SK-N-SH (cell line): ENCODE results near the gene HPN.

Source experiments
- EP300 ChIP-seq, 2 experiments: IDR thresholded peaks; 2 replicates each; pipeline versions ENCODE4 v1.4.0 to v1.6.1; 2012; ENCODE audit warnings: borderline replicate concordance in 1 of 2, low read depth in 1 of 2, low read length in 1 of 2
- FOSL2 ChIP-seq: IDR thresholded peaks from 2 replicates; pipeline ENCODE4 v1.4.0; 2012; ENCODE audit warnings: low read depth, mild to moderate bottlenecking, moderate library complexity, borderline replicate concordance
- NFIC ChIP-seq: IDR thresholded peaks from 2 replicates; pipeline ENCODE4 v1.4.0; 2012; ENCODE audit warnings: borderline replicate concordance
- POLR2AphosphoS5 ChIP-seq: IDR thresholded peaks from 2 replicates; pipeline ENCODE4 v1.6.1; 2012; ENCODE audit warnings: low read depth, low read length
- RFX5 ChIP-seq: IDR thresholded peaks from 2 replicates; pipeline ENCODE4 v1.6.1; 2012; ENCODE audit warnings: mild to moderate bottlenecking, improper control_type of control experiment, low read length
- TEAD4 ChIP-seq: IDR thresholded peaks from 2 replicates; pipeline ENCODE4 v1.4.0; 2012; ENCODE audit warnings: mild to moderate bottlenecking, borderline replicate concordance; ENCODE audit not compliant: insufficient read depth
- TF ChIP-seq, protein P1 (sequence below): fragments of 200-600 bp; sonication (generic); IDR thresholded peaks from 2 replicates; pipeline ENCODE4 v1.6.1; 2017; ENCODE audit warnings: antibody characterized with exemption, mild to moderate bottlenecking, moderate library complexity
- TF ChIP-seq, protein P2 (sequence below): IDR thresholded peaks from 2 replicates; pipeline ENCODE4; 2012
- TF ChIP-seq, protein P3 (sequence below): IDR thresholded peaks from 2 replicates; pipeline ENCODE4 v1.6.1; 2012; ENCODE audit warnings: mild to moderate bottlenecking, low read depth, low read length, moderate library complexity

DNA sequence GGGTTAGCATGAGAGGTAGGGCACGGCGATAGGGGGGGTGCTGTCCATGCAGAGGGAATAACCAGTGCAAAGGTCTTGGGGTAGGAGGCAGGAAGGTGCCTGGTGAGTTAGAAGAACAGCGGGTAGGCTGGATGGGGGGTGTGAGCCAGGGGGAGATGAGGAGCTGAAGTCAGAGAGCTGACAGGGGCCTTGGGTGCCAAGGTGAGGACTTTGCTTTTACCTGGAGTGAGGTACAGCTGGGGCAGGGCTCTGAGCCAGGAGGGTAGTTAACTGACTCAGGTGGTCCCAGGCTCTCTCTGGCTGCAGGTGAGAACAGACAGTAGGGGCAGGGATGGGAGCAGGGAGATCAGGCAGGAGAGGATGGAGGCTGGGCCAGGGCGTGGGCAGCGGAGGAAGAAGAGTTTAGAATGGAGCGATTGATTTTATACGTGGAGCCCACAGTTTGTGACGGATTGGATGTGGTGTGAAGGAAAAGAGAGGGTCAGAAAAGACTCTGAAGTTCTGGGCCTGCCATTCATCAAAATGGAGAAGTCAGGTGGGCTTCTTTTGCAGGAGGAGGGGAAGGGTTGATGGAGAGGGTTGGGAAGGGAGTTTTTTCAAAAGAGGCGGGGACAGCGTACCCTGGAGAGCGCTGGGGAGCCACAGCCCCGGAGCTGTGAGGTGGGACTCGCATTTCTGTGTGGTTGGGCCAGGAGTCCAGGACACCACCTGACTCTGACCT is 42.6 kb upstream of the HPN start:
- TF ChIP-seq FOSL2 = no peak
- TF ChIP-seq POLR2AphosphoS5 = no peak
- no peak for TF ChIP-seq EP300 (IDR thresholded peaks at IDR 0.05; ENCODE audit: borderline replicate concordance in 1 of 2, low read depth in 1 of 2, low read length in 1 of 2)
- TF ChIP-seq TEAD4 = no peak
- TF ChIP-seq, protein P1, sequence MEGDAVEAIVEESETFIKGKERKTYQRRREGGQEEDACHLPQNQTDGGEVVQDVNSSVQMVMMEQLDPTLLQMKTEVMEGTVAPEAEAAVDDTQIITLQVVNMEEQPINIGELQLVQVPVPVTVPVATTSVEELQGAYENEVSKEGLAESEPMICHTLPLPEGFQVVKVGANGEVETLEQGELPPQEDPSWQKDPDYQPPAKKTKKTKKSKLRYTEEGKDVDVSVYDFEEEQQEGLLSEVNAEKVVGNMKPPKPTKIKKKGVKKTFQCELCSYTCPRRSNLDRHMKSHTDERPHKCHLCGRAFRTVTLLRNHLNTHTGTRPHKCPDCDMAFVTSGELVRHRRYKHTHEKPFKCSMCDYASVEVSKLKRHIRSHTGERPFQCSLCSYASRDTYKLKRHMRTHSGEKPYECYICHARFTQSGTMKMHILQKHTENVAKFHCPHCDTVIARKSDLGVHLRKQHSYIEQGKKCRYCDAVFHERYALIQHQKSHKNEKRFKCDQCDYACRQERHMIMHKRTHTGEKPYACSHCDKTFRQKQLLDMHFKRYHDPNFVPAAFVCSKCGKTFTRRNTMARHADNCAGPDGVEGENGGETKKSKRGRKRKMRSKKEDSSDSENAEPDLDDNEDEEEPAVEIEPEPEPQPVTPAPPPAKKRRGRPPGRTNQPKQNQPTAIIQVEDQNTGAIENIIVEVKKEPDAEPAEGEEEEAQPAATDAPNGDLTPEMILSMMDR = no peak
- TF ChIP-seq, protein P2, sequence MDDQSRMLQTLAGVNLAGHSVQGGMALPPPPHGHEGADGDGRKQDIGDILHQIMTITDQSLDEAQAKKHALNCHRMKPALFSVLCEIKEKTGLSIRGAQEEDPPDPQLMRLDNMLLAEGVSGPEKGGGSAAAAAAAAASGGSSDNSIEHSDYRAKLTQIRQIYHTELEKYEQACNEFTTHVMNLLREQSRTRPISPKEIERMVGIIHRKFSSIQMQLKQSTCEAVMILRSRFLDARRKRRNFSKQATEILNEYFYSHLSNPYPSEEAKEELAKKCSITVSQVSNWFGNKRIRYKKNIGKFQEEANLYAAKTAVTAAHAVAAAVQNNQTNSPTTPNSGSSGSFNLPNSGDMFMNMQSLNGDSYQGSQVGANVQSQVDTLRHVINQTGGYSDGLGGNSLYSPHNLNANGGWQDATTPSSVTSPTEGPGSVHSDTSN = no peak
- TF ChIP-seq, protein P3, sequence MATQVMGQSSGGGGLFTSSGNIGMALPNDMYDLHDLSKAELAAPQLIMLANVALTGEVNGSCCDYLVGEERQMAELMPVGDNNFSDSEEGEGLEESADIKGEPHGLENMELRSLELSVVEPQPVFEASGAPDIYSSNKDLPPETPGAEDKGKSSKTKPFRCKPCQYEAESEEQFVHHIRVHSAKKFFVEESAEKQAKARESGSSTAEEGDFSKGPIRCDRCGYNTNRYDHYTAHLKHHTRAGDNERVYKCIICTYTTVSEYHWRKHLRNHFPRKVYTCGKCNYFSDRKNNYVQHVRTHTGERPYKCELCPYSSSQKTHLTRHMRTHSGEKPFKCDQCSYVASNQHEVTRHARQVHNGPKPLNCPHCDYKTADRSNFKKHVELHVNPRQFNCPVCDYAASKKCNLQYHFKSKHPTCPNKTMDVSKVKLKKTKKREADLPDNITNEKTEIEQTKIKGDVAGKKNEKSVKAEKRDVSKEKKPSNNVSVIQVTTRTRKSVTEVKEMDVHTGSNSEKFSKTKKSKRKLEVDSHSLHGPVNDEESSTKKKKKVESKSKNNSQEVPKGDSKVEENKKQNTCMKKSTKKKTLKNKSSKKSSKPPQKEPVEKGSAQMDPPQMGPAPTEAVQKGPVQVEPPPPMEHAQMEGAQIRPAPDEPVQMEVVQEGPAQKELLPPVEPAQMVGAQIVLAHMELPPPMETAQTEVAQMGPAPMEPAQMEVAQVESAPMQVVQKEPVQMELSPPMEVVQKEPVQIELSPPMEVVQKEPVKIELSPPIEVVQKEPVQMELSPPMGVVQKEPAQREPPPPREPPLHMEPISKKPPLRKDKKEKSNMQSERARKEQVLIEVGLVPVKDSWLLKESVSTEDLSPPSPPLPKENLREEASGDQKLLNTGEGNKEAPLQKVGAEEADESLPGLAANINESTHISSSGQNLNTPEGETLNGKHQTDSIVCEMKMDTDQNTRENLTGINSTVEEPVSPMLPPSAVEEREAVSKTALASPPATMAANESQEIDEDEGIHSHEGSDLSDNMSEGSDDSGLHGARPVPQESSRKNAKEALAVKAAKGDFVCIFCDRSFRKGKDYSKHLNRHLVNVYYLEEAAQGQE = no peak
- TF ChIP-seq RFX5 = no peak
- no peak for TF ChIP-seq NFIC
